Neutrophil (primary cell): ENCODE results near the gene ZNF182.
"Not testable (repeated sequence)": the region's sequence is repeated elsewhere in the genome, so short reads cannot be mapped to it uniquely, and the experiment has no call there.

Experiments
- H3K27ac ChIP-seq: fragments of 200-600 bp; sonication (generic); 2 replicates; pipeline ENCODE4 v1.5.1; 2016; ENCODE audit warnings: mild to moderate bottlenecking, moderate library complexity
- H3K27me3 ChIP-seq: fragments of 200-600 bp; sonication (generic); 2 replicates; pipeline ENCODE4 v1.6.0; 2016; ENCODE audit warnings: mild to moderate bottlenecking
- H3K36me3 ChIP-seq: fragments of 200-600 bp; sonication (generic); 2 replicates; pipeline ENCODE4 v1.5.1; 2017
- H3K4me1 ChIP-seq, 2 experiments: fragments of 200-600 bp in 1 of 2; sonication (generic) in 1 of 2; 1 replicate in 1 of 2; 2 replicates in 1 of 2; pipeline versions ENCODE4 v1.5.1 to v1.6.1; 2013 to 2016; ENCODE audit warnings: low read depth in 1 of 2, low read length in 1 of 2, mild to moderate bottlenecking in 1 of 2, moderate library complexity in 1 of 2; ENCODE audit not compliant: control insufficient read depth in 1 of 2, insufficient read depth in 1 of 2
- H3K4me3 ChIP-seq, 2 experiments: fragments of 200-600 bp in 1 of 2; sonication (generic) in 1 of 2; 1 replicate in 1 of 2; 2 replicates in 1 of 2; pipeline ENCODE4 v1.5.1; 2013 to 2016; ENCODE audit warnings: low read depth in 1 of 2, low read length in 1 of 2, mild to moderate bottlenecking in 1 of 2, moderate library complexity in 1 of 2
- H3K9me3 ChIP-seq: fragments of 200-600 bp; sonication (generic); 2 replicates; pipeline ENCODE4 v1.5.1; 2016
- TF ChIP-seq, protein P1 (sequence below): fragments of 200-600 bp; sonication (generic); IDR thresholded peaks from 2 replicates; pipeline ENCODE4 v1.5.1; 2016; ENCODE audit warnings: antibody characterized with exemption

Gene ZNF182

DNA sequence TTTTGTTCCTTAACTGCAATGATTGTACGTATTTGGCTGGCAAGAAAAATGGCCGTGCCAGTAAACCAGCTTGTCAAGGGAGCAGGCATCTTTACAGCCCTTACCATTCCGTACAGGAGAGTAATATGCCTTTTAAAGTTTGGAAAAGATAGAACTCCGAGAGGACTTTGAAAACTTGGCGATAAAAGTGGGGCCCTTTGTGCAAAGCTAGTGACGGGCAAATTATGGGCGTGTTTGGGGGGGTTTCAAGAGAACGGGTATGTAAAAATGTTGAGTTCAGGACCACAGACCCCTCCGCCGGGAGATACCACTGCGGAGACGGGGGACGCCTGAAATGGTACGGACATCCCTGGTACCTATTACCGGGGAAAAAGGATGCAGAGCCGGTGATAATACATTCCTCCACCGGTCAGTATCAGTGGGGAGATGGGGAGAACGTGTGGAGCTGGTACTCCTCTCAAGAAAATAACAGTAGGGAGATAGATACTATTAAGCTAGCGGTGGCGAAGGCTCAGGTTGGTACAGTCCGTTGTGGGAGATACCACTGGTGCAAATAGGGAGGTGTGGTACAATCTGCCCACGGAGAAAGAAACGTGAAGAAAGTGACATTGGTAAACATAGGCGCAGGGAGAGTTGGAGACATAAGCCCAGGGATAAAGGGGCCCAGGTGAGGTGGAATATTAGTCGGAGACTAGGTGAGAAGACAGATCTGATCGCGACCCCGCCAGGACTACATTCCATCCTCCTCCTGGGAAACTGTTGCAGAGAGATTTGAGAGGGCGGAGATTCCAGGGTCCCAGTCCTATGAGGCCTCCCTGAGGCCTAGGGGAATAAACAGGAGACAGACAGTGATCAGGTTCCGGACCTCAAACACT lies 17.5 kb upstream of the ZNF182 start:
- TF ChIP-seq, protein P1, sequence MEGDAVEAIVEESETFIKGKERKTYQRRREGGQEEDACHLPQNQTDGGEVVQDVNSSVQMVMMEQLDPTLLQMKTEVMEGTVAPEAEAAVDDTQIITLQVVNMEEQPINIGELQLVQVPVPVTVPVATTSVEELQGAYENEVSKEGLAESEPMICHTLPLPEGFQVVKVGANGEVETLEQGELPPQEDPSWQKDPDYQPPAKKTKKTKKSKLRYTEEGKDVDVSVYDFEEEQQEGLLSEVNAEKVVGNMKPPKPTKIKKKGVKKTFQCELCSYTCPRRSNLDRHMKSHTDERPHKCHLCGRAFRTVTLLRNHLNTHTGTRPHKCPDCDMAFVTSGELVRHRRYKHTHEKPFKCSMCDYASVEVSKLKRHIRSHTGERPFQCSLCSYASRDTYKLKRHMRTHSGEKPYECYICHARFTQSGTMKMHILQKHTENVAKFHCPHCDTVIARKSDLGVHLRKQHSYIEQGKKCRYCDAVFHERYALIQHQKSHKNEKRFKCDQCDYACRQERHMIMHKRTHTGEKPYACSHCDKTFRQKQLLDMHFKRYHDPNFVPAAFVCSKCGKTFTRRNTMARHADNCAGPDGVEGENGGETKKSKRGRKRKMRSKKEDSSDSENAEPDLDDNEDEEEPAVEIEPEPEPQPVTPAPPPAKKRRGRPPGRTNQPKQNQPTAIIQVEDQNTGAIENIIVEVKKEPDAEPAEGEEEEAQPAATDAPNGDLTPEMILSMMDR: no peak
- Histone ChIP-seq H3K27me3 (no peaks in the 10 kb centered on the region), H3K9me3 (no peaks in the 10 kb centered on the region), H3K36me3 (no peaks in the 10 kb centered on the region), H3K4me1 (peaks cover 0 to under 1% of the 10 kb centered on the region in 2 experiments), H3K4me3 (peak overlapping the region; percentile 58 to 65), H3K27ac (peak overlapping the region; percentile 79)

DNA sequence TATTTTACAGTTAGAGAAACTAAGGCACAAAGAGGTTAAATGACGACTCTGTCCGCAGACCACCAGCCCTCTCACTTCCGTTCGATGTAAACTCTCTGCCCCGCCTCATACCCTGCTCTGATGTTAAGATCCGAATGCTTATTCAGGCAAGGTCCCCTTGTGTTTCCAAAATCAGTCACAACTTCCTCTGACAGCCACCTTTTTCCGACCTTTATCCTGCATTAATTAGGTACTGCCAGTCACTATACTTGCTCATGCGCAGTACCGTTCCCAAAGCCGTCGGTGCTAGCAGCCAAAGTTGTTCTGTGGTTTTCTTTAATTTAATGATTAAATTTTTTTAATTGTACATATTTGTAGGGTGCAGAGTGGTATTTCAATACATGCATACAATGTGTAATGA lies 16.7 kb upstream of the ZNF182 start:
- not testable (repeated sequence) for H3K9me3 ChIP-seq, H3K4me1 ChIP-seq, H3K27me3 ChIP-seq, H3K27ac ChIP-seq, H3K36me3 ChIP-seq
- H3K4me3 ChIP-seq: peak overlapping the region; percentile 58 to 65

DNA sequence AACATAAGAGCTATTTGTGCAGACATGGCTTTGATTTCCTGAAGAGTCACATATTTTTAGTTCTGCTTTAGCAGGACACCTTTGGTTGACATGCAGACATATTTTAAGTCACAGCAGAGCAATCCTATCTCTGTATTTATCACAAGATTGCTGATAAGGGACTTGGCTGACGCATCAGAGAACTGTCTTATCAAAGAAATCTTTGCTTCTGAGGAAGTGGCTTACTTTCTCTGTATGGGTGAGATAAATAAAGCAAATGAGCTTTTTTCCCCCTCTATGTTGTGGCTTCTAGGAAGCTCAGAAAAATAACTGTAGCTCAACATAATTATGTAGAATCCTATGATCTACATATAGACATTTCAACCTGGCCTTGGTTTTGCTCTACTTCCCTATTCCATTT lies 16.1 kb upstream of the ZNF182 start:
- H3K4me1 ChIP-seq, H3K27me3 ChIP-seq, H3K9me3 ChIP-seq, H3K27ac ChIP-seq, H3K36me3 ChIP-seq, H3K4me3 ChIP-seq: not testable (repeated sequence)

DNA sequence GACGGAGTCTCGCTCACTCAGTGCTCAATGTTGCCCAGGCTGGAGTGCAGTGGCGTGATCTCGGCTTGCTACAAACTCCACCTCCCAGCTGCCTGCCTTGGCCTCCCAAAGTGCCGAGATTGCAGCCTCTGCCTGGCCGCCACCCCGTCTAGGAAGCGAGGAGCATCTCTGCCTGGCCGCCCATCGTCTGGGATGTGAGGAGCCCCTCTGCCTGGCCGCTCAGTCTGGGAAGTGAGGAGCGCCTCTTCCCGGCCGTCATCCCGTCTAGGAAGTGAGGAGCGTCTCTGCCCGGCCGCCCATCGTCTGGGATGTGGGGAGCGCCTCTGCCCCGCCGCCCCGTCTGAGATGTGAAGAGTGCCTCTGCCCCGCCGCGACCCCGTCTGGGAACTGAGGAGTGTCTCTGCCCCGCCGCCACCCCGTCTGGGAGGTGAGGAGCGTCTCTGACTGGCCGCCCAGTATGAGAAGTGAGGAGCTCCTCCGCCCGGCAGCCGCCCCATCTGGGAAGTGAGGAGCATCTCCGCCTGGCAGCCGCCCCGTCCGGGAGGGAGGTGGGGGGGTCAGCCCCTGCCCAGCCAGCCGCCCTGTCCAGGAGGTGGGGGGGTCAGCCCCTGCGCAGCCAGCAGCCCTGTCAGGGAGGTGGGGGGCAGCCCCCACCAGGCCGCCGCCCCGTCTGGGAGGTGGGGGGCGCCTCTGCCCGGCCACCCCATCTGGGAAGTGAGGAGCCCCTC lies 13.0 kb upstream of the ZNF182 start:
- H3K27me3 ChIP-seq, H3K4me1 ChIP-seq, H3K4me3 ChIP-seq, H3K27ac ChIP-seq, H3K36me3 ChIP-seq, H3K9me3 ChIP-seq: not testable (repeated sequence)

DNA sequence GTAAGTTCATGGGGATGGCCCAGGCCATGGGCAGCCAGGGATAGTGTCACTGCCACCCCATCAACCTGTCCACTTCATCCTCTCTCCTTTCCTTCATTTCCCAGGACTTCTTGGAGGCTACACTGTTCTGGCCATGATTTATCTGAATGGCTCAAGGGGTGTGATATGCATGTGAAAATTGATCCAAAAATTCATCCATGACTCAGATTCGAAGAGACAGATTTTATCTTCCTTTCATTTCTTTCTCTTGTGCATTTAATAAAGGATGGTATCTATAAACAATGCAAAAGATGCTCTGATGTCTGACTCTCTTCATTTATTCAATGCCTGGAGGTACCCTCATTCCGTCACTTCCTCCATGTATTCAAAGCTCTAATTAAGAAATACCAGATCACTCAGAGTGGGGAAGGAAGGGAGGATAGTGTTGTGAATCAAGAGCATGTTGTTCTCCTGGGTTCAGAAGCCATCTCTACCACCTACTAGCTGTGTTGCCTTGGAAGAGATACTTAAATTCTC lies 5.7 kb upstream of the ZNF182 start:
- not testable (repeated sequence) for H3K9me3 ChIP-seq, H3K4me1 ChIP-seq, H3K4me3 ChIP-seq, H3K36me3 ChIP-seq, H3K27me3 ChIP-seq, H3K27ac ChIP-seq

DNA sequence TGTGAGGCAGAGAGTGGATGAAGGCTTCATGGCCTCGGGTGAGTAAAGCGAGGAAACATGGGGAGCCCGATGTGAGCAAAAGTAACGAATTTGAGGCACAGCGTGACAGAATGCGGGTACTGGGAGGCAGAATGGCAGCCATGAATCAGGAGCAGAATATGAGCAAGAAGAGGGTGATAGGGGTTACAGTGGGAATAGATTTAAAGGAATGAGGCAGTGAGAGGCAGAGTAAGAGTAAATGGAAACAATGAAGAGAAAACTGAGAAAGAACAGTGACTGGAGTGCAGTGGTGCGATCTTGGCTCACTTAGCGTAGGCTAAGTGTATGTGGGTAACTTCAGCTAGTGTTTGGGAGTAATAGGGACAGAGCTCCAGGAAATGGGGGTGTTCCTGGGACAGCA lies 2.9 kb upstream of the ZNF182 start, which contains the start of gene SPACA5:
Gene SPACA5 (plus strand): TSS at position 301 of the 400 bp plus-strand sequence. CDS start 815 bp downstream, outside the sequence.
- not testable (repeated sequence) for H3K27me3 ChIP-seq, H3K4me3 ChIP-seq, H3K27ac ChIP-seq, H3K9me3 ChIP-seq, H3K36me3 ChIP-seq
- peaks cover 14 to 15% of the 10 kb centered on the region in 2 experiments for H3K4me1 ChIP-seq

DNA sequence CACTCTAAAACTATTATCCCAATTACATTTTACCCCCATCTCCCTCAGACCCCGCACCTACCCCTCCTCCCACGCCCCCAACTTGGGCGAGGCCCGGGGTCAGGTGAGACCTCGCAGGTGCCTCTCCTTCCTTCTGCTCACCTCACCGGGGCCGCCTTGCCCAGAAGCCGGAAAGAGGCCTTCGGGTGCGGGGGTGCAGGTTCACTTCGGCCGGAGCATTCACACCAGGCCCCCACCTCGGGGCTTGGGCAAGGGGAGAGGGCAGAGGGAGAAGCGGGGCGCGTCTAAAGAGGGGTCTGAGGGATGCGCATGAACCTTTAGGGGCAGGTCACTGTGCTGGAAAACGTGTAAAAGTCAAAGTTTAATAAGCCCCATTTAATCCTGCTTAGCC lies 427 bp downstream of the ZNF182 start:
- TF ChIP-seq, protein P1: no peak
- Histone ChIP-seq H3K9me3 (no peaks in the 10 kb centered on the region), H3K27me3 (no peaks in the 10 kb centered on the region), H3K36me3 (no peaks in the 10 kb centered on the region), H3K4me1 (peaks cover 14 to 15% of the 10 kb centered on the region in 2 experiments), H3K4me3 (peak overlapping the region; percentile 67), H3K27ac (peak overlapping the region; percentile 90)

DNA sequence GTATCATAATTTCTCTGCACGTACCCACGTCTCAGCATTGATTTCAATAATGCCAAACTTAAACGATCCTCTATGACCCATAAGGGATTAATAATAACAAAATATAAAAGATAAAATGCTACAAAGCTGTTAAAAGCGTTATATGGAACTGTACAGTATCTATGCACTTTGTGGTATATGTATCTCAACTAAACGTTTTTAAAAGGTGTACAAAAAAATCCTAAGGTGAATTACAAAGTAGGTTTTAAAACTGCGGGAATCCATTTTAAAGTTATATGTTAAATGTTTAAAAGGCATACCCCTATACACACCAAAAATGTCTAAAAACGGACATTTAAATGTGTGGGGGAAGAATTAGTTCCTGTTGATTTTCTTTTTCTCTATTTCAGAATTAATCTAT lies 860 bp downstream of the ZNF182 start:
- TF ChIP-seq, protein P1: no peak
- Histone ChIP-seq H3K9me3 (no peaks in the 10 kb centered on the region), H3K4me1 (peaks cover 14 to 15% of the 10 kb centered on the region in 2 experiments), H3K27ac (peak overlapping the region; percentile 90), H3K36me3 (no peaks in the 10 kb centered on the region), H3K27me3 (no peaks in the 10 kb centered on the region), H3K4me3 (peak overlapping the region; percentile 67)
